NCI-H460 (cell line): ENCODE results near the gene CDK15. TPM values are rescaled to one million over a fixed set of nuclear protein-coding genes. Genes with fewer than 3 reads are reported as not detected.
"Not testable (repeated sequence)": the region's sequence is repeated elsewhere in the genome, so short reads cannot be mapped to it uniquely, and the experiment has no call there.

ENCODE experiments used
- DNase-seq: peaks from one replicate; pipeline ENCODE4 v3.0.0-alpha.2; 2016; ENCODE audit warnings: low read depth; ENCODE audit errors: extremely low read depth
- total RNA-seq: library from RNA; depleted of rRNA; stranded (reverse); fragments of >200 nt; shearing (Covaris generic); gene quantifications from 2 replicates; pipeline ENCODE4 v1.2.3, GENCODE V29; 2014

CDK15 gene
- total RNA-seq, 1 experiment from 2014 or later, result not detected

- DNase-seq, result no peak
These were observed 17.9 kb downstream of the CDK15 start for GRCh38 chr2:201824212-201824611.

GRCh38 chr2:201827621-201828020 is 21.3 kb downstream of the CDK15 start:
- DNase-seq, result no peak

GRCh38 chr2:201828220-201828619 is 21.9 kb downstream of the CDK15 start:
- DNase-seq, result no peak

- no peak for DNase-seq
These were observed 24.3 kb downstream of the CDK15 start for GRCh38 chr2:201830666-201831065.

- no peak for DNase-seq
These were observed 25.1 kb downstream of the CDK15 start for GRCh38 chr2:201831469-201831868.

GRCh38 chr2:201833781-201834180 is 27.4 kb downstream of the CDK15 start:
- no peak for DNase-seq

- no peak for DNase-seq
These were observed 28.7 kb downstream of the CDK15 start for GRCh38 chr2:201835066-201835465.

GRCh38 chr2:201837391-201837790 is 31.1 kb downstream of the CDK15 start:
- DNase-seq, result no peak

GRCh38 chr2:201837824-201838431 is 31.6 kb downstream of the CDK15 start:
- DNase-seq, result no peak

GRCh38 chr2:201839727-201840126 is 33.4 kb downstream of the CDK15 start:
- no peak for DNase-seq

- no peak for DNase-seq
These were observed 34.4 kb downstream of the CDK15 start for GRCh38 chr2:201840726-201841125.

- no peak for DNase-seq
These were observed 36.0 kb downstream of the CDK15 start for GRCh38 chr2:201842131-201842860.

- DNase-seq, result not testable (repeated sequence)
These were observed 38.6 kb downstream of the CDK15 start for GRCh38 chr2:201844922-201845321.

GRCh38 chr2:201847481-201847880 is 41.1 kb downstream of the CDK15 start:
- no peak for DNase-seq

- no peak for DNase-seq
These were observed 46.1 kb downstream of the CDK15 start for GRCh38 chr2:201852462-201852861.

- no peak for DNase-seq
These were observed 46.6 kb downstream of the CDK15 start for GRCh38 chr2:201852878-201853415.

- DNase-seq, result no peak
These were observed 48.0 kb downstream of the CDK15 start for GRCh38 chr2:201854221-201854801.

GRCh38 chr2:201854841-201855240 is 48.5 kb downstream of the CDK15 start:
- DNase-seq, result no peak

GRCh38 chr2:201855356-201855755 is 49.0 kb downstream of the CDK15 start:
- DNase-seq, result no peak

GRCh38 chr2:201857326-201857725 is 51.0 kb downstream of the CDK15 start:
- DNase-seq, result no peak

- DNase-seq, result no peak
These were observed 52.2 kb downstream of the CDK15 start for GRCh38 chr2:201858281-201859184.
